ENCODE data around the gene USP32.
A peak's percentile ranks its signal among the peaks of the same experiment; 100 is the strongest.

Gene USP32

DNA sequence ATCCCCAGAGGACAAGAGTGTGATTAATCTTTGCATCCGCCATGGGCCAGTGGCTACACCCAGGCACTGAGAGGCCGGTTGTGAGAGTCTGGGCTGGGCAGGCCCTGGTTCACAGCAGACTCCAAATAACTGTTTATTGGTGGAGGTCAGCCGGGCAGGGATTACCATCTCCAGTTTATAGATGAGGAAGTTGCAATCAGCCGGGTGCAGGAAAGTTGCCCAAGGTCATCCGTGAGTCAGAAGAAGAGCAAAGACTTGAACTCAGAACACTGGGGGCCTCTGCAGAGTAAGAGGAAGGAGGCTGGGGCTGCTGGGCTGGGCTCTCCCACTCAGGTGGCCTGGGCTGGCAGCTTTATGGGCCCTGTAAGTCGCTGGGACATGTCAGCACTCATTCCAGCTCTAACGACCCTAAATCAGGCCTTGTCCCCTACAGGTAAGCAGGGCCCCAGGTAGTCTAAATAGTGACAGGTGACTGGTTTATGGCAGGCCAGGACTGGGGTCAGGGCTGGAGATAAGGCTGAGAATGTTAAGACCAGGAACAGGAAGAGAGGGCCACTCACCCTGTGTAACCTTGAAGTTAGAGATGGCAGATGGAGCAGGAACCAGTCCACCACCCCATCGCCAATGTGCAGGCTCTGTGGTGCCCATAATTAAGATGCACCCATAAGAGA is 244.2 kb downstream of the USP32 start:
- DNase-seq: no peak

DNA sequence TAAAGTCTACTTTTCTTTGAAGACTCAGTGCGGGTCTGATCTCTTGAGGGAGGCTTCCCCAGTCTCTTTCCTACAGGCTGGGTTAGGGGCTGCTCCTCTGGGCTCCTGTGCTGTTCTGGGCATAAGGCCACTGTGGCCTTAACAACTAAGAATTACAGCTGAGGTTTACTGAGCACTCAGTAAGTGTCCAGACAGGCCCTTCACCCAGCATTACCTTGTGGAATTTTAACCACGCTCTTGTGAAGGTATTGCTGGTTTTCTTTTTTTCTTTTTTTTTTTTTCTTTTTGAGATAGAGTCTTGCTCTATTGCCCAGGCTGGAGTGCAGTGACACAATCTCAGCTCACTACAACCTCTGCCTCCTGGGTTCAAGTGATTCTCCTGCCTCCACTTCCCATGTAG is 245.7 kb downstream of the USP32 start:
- no peak for DNase-seq

DNA sequence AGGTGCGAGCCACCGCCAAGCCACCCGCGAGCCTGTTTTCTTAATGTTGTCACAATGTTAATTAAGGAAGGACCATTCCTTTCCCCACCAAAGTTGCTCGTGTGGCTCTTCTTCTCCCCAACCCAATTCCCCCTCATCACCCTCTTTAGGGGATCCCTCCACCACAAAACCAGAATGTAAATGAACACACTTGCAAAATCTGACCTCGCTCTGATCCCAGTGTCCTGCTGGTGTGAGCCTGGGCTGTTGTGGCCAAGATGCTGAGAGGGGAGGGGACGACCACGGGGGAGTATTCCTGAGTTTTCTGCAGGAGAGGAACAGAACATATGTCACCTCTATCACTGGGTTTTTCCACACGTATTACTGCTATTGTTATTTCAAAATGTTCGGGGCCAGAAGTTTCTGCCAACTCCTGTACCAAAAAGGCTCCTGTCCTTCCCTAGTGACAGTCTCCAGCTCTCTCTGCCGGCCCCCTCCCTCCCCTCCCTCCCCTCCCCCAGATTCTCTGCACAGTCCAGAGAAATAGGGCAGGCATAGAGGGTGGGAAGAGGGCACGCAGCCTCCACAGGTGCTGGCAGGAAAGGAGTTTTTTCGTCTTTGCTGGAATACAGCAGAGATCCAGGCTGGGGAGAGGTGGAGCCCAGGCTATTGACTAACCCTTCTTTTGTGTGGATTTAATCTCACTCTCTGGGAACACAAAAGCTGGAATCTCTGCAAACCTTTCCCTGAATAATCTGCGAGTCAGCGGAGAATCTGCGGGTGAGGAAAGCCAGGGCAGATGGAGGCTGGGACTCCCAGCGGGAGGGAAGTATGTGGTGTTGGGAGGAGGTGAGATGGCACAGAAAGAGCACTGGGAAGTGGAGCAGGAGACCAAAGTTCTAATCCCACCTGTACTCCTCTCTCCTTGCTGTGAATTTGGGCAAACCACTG is 246.7 kb downstream of the USP32 start:
- no peak for DNase-seq

DNA sequence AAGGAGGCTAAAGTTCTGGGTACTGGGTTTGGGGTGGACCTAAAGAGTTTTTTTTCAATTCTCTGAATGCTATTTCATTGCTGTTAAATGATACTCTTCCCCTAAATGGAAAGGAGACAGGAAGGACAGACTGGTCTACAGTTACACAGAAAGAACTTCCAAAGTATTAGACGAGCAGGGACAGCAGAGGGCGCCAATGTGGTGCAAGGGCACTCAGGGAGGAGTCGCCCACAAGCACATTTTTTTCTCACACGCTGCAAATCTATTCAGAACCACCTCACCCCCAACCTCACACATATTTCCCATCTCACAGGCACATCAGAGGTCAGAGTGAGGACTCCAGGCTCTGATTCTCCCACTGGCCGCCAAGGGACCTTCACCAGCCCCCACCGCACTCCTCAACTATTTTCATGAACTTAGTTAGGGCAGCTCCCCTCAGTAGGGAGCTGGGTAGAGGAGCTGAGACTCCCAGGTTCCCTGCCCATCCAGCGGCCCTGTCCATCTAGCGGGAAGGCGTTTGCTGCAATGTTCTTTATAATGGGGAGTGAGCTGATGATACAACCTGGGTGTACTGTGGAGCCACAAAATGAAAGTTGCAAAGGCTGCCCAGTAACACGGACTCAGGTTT is 248.9 kb downstream of the USP32 start:
- peak; percentile 69 to 76 for DNase-seq

DNA sequence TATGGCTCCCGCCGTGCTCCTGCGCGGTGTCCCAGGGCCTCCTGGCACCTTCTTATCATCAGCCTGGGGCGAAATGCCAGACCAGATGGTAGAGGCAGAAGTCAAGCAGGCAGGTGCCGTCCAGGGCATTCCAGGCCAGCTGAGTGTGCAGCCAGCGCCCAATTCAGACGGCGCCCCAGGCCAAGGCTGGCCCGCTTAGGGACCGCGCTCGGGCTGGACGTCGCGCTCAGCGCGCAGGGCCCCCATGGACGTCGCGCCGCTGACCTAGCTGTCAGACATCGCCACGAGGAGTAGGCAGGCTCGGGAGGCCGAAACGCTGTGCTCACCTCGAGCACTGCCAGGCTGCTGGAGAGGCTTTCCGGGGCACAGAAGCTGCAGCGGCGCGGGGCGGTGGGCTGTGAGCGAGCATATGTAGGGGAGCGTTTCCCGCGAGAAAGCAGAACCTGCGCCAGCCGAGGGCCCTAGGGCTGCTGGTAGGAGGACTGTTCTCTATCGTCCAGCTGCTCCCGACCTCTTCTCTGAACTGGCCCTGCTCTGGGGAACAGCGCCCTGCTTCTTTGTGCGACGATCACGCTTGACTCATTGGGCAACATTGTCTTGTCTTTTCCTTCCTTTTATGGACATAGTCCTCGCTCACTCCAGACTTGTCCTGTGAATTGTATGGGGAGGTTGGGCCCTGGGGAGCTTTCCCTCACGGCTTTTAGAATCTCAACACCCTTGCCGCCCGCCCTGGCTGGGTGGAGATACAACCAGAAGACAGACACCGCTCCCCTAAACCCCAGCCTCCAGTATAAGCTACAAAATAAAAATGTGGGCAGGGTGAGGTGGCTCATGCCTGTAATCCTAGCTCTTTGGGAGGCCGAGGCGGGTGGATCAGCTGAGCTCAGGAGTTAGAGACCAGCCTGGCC is 250.6 kb downstream of the USP32 start:
- DNase-seq: no peak

DNA sequence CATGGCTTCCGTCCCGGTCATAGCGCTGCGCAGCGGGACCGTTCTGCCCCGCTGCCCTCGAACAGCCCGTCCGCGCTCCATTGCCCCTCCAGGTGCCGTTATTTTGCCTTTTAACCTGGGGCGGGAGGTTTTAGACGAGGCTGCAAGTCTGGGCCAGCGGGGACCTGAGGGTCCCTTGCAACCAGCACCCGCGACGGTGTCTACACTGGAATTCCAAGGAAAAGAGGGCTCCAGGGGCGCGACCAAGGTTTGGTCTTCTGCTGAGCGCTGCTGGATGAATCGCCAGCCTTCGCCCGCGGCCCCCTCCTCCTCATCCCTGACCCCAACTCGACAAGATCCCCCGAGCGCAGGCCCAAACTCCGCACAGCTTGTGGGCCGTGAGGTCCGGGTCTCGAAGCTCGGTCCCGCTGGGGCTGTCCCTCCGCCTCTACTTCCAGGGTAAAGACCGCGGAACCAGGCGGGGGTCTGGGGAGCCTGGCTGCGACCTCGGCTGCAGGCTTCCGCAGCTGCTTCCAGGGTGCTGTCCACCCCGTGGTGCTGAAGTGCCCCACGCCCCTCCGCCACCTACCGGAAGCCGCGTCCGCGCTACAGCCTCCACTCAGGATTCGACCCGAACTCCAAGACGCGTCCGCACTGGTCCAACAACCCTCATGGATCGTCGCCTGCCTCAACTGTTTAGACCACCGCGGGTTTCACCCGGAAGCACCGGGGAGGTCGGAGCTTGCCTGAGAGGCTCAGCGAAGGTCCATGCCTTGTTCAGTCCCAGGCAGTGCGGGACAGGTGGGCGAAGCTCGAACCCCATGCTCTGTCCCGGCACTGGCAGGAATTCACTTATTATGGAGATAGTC is 252.3 kb downstream of the USP32 start:
- no peak for DNase-seq

DNA sequence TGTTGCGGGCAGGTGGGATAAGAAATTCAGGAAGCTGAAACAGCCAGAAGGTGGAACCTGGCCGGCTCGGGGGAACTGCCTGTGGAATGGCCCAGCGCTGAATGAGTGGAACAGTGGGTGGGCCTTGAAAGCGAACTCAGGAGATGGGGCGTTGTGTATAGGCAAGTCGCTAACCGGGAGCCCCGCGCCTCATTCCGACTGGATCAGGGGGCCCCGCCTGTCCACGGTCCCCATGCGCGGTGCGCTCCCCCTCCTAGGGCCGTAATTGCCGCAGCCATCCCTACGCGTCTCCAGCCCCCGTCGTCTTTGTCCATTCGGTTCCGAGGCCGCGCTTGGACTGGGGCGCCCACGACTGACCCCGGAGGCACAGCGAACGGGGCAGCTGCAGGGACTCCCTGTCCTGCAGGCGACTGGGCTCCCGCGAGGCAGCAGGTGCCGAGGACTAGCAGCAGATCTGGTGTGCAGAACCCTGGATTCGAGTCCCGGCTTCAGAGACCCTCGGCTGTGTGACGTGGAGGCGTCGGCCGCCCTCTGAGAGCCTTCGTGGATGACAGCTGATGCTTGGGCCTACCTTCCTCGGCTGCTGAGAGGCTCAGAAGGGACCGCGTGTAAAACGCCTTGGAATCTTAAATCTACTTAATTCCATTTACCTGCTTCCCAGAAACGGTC is 253.0 kb downstream of the USP32 start:
- no peak for DNase-seq

DNA sequence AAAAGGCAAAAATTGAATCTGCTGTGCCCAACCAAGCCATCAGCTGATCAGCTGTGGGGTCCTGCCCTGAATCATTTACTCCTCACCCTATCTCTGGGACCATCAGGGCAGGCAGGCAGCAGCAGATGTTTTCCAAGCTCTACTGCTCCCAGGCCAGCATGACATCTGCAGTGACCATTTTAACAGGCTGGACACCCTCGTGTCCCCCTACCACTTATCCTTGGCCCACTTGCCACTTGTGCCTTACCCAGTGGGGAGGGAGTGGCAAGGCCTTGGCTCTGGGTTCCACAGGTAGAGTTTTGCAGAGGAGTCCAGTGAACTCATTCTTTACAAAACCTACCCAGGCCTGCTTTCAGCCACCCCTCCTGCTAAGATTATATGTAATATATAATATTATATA is 254.2 kb downstream of the USP32 start:
- no peak for DNase-seq

DNA sequence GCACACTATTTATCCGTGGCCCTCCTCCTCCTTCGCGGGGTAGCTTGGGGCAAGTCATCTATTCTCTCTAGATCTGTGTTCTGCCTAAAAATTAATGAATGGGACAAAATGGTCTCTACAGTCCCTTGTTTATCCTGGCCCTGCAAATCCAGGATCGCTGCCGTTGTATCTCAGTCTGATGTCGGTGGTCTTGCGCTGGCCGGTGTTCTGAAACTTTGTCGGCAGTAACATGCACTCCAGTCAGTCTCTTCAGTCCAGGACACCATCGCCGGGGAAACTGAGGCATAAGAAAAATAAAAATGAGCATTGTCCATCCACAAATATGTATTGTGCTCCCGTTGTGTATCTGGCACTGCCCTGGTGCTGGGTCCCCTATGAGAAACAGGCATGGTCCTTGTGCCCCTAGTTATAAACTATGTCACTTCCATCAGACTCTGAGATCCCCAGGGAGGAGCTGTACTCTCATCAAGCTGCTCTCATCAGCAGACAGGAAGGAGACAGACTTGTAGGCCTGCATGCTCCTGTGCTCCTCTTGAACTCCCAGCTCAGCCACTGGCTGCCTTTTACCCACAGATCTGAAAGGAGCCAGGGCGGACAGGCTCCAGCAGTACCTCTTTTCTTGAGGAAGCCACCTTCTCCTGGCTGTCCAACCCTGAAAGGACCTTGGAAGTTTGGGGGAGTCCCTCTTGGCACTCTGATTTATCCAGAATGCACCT is 255.8 kb downstream of the USP32 start:
- DNase-seq: no peak

DNA sequence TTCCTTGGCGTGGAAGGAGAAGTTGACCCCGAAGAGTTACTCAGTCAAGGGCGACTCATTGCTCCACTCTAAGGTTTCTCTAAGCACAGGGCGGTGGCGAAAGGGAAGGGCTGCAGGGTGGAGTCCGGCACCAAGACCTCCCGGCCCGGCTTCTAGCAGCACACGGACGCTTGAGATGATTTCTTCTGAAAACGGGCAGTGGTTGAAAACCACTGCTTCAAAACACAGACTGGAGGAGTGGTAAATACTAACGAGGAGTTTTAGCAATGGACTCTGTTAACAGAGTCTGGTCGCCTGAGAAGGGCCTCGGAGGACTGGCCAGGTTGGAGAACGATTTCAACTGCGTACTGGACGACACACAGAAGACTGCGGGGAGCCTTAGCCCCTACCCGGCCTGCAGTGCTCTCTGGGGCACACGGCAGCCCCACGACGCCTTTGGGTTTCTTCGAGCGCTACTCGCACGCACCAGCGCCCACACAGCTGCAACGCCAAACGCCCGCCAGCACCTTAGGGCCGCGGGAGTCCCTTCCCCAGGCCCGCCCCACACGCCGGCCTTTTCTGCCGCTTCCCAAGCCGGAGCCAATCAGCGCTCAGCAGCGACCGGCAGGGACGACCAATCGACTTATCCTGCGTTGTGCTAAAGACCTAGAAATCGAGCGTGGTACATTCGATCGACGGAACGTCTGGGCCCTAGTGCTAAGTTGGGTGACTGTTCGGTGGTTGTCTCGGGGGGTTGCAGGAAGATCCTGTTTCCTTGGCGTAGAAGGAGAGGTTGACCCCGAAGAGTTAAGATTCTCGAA is 256.6 kb downstream of the USP32 start:
- DNase-seq: peak; percentile 91 to 93

DNA sequence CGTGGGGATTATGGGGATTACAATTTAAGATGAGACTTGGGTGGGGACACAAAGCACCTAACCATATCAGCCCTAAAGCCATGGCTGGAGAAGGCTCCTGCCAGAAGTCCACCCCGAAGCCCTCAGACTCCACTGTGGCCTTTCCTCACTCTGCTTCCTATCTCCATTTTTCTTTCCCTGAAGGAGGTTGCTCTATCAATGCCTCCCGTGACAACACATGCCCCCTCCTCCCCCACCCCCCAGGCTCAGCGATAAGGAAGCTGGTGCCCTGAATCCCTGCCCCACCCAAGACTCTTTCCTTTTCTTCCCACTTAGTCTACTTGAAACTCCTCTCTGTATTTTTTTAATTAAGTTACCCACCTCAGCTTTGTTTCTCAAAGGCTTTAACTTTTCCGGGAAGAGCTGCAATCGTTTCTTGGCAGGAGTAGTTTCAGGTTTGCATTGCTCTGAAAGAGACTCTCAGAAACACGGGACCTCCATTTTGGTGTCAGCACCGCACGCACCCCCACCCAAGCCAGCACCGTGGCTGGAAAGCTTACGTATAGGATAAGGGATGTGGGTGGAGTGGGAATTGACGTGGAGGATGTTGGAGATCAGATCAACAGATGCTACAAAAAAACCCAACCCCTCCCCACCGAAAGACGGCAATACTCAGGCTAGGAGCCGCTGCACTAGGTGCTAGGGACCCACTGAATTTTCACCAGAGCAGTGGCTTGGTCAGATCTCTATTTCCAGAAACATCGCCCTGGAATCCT is 257.4 kb downstream of the USP32 start:
- DNase-seq: no peak

DNA sequence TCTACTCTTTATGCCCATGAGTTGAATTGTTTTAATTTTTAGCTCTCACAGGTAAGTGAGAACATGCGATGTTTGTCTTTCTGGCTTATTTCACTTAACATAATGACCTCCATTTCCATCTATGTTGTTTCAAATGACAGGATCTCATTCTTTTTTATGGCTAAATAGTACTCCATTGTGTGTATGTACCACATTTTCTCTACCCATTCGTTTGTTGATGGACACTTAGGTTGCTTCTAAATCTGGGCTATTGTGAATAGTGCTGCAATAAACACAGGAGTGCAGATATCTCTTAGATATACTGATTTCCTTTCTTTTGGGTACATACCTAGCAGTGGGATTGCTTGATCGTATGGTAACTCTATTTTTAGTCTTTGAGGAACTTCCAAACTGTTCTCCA is 261.5 kb downstream of the USP32 start:
- DNase-seq: no peak

DNA sequence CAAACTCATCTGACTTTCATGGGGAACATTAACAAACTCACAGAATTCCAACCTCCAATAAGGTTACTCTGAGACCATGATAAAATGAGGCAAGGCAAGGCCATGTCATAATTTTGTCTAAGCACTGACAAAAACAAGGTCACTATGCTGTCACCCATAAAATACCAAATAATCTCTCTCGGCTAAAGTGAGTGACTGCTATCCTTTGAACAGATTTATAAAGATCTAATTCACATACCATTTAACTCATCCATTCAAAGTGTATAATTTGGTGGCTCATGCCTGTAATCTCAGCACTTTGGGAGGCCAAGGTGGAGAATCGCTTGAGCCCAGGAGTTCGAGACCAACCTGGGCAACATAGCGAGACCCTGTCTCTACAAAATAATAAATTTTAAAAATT is 262.8 kb downstream of the USP32 start:
- DNase-seq: no peak

All from NCI-H1930 (cell line).